ENCODE measurements around the gene BRAF.
"Not testable (repeated sequence)": the region's sequence is repeated elsewhere in the genome, so short reads cannot be mapped to it uniquely, and the experiment has no call there.

Gene BRAF

DNA sequence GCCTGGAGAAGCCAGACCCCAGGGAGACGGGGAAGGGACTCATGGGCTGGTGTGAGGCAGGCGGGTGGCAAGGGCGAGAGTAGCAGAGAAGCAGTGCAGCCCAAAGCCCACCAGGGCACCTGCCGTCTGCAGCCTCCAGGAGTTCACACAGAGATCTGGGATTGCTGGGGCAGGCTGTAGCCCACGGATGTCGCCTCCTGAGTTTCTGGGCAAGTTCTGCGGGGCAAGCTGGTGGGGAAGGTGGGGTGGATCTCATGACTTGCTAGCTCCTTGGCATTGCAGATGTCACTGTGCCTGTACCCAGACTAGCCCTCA lies 246.0 kb downstream of the BRAF start:
- Histone ChIP-seq H3K4me1 (ENCODE audit: control insufficient read depth in 1 of 2, insufficient read depth in 1 of 2, low read depth in 1 of 2, low read length in 1 of 2) (peaks cover 9 to 17% of the 10 kb centered on the region in 2 experiments), H3K4me3 (ENCODE audit: low read depth in 1 of 2, low read length in 1 of 2) (no peak overlapping the region), H3K27me3 (no peaks in the 10 kb centered on the region), H3K9me3 (no peaks in the 10 kb centered on the region), H3K27ac (no peak overlapping the region), H3K36me3 (peaks cover 29% of the 10 kb centered on the region)
- TF ChIP-seq, protein P1, sequence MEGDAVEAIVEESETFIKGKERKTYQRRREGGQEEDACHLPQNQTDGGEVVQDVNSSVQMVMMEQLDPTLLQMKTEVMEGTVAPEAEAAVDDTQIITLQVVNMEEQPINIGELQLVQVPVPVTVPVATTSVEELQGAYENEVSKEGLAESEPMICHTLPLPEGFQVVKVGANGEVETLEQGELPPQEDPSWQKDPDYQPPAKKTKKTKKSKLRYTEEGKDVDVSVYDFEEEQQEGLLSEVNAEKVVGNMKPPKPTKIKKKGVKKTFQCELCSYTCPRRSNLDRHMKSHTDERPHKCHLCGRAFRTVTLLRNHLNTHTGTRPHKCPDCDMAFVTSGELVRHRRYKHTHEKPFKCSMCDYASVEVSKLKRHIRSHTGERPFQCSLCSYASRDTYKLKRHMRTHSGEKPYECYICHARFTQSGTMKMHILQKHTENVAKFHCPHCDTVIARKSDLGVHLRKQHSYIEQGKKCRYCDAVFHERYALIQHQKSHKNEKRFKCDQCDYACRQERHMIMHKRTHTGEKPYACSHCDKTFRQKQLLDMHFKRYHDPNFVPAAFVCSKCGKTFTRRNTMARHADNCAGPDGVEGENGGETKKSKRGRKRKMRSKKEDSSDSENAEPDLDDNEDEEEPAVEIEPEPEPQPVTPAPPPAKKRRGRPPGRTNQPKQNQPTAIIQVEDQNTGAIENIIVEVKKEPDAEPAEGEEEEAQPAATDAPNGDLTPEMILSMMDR (IDR thresholded peaks at IDR 0.05), result no peak

DNA sequence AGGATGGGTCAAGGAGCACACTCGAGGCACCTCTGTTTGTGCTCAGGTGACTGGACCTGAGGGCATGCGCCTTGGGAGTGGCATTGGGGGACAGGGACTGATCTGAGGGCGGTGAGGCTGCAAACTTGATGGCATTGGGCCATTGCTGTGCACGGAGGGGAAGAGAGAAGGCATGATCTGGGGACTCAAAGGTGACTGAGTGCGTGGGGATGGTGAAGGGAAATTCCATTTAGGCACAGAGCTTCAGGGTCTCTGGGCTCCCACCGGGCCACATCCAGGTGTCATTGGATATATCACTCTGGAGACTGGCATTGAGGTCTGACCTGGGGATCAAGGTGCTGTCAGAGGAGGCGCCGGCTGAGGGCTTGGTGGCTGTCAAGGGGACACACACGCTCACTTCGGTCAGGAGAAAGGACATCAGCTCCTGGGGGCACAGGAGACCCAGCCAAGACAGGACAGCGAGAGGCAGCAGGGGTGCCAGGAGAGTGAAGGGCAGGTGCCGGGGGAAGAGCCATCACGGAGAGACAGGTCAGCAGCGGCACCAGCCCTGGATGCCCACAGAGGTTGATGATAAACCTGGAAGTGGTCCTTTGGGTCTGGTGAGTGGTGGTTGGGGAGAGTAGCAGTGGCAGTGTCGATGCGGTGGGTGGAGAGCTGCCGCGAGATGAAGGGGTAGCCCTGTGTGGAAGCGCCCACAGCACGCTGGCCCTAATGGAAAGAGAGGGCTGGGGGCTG lies 246.5 kb downstream of the BRAF start:
- H3K9me3 ChIP-seq, result no peaks in the 10 kb centered on the region
- H3K27me3 ChIP-seq, result no peaks in the 10 kb centered on the region
- TF ChIP-seq, protein P1 (IDR thresholded peaks at IDR 0.05), result no peak
- no peak overlapping the region for H3K4me3 ChIP-seq (ENCODE audit: low read depth in 1 of 2, low read length in 1 of 2)
- H3K4me1 ChIP-seq (ENCODE audit: control insufficient read depth in 1 of 2, insufficient read depth in 1 of 2, low read depth in 1 of 2, low read length in 1 of 2), result peaks cover 14 to 22% of the 10 kb centered on the region in 2 experiments
- no peak overlapping the region for H3K27ac ChIP-seq
- H3K36me3 ChIP-seq, result peaks cover 25% of the 10 kb centered on the region

DNA sequence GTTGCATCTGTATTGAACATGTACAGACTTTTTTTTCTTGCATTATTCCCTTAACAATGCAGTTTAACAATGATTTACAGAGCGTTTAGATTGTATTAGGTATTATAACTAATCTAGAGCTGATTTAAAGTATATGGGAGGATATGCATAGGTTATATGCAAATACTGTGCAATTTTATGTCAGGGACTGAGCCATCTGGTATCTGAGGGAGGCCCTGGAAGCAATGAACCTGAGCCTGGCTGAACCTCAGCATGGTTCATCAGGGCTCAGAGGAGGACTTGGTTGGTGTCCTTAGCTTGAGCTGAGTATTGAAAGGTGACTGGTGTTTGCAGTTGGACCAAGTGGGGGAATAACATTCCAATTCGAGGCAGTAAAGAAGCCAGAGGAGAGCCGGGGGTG lies 247.2 kb downstream of the BRAF start:
- H3K27ac ChIP-seq, result no peak overlapping the region
- H3K4me1 ChIP-seq (ENCODE audit: control insufficient read depth in 1 of 2, insufficient read depth in 1 of 2, low read depth in 1 of 2, low read length in 1 of 2), result peaks cover 16 to 24% of the 10 kb centered on the region in 2 experiments
- no peaks in the 10 kb centered on the region for H3K27me3 ChIP-seq
- peaks cover 25% of the 10 kb centered on the region for H3K36me3 ChIP-seq
- TF ChIP-seq, protein P1 (IDR thresholded peaks at IDR 0.05), result no peak
- H3K4me3 ChIP-seq (ENCODE audit: low read depth in 1 of 2, low read length in 1 of 2), result no peak overlapping the region
- H3K9me3 ChIP-seq, result no peaks in the 10 kb centered on the region

DNA sequence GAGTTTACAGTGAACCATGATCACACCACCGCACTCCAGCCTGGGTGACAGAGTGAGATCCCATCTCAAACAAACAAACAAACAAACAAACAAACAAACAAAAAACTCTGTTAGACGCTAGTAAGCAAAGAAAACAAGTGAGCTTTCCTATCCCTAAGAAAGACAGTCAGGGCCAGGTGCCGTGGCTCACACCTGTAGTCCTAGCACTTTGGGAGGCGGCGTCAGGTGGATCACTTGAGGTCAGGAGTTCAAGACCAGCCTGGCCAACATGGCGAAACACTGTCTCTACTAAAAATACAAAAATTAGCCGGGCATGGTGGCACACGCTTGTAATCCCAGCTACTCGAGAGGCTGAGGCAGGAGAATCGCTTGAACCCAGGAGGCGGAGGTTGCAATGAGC lies 247.8 kb downstream of the BRAF start:
- H3K27me3 ChIP-seq, H3K27ac ChIP-seq: not testable (repeated sequence)

DNA sequence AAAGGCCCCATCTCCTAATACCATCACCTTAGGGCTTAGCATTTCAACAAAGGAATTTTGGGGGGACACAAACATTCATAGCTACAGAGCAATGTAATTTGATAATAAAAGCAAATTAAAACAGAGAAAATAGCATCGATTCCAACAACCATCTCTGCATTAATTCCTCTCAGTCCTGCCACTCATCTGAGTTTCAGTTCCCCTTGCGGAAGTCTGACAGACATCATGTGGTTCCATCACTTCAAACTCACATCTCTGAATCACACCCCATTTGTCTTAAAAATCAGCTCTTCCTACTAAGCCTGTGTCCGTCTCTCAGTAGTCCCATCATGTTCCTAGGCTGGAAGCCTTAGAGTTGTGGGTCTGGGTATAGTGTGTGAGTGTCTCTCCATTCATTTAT lies 248.4 kb downstream of the BRAF start:
- H3K4me3 ChIP-seq (ENCODE audit: low read depth in 1 of 2, low read length in 1 of 2), result no peak overlapping the region
- H3K9me3 ChIP-seq, result no peaks in the 10 kb centered on the region
- peaks cover 17% of the 10 kb centered on the region for H3K36me3 ChIP-seq
- no peak overlapping the region for H3K27ac ChIP-seq
- TF ChIP-seq, protein P1 (IDR thresholded peaks at IDR 0.05), result no peak
- no peaks in the 10 kb centered on the region for H3K27me3 ChIP-seq
- H3K4me1 ChIP-seq (ENCODE audit: control insufficient read depth in 1 of 2, insufficient read depth in 1 of 2, low read depth in 1 of 2, low read length in 1 of 2), result peaks cover 19 to 29% of the 10 kb centered on the region in 2 experiments

More for the DNA sequence above, 247.8 kb downstream of the BRAF start:
- H3K36me3 ChIP-seq, result peaks cover 22% of the 10 kb centered on the region
- H3K9me3 ChIP-seq; H3K4me3 ChIP-seq (ENCODE audit: low read depth in 1 of 2, low read length in 1 of 2): not testable (repeated sequence)
- peaks cover 19 to 29% of the 10 kb centered on the region in 2 experiments for H3K4me1 ChIP-seq (ENCODE audit: control insufficient read depth in 1 of 2, insufficient read depth in 1 of 2, low read depth in 1 of 2, low read length in 1 of 2)

DNA sequence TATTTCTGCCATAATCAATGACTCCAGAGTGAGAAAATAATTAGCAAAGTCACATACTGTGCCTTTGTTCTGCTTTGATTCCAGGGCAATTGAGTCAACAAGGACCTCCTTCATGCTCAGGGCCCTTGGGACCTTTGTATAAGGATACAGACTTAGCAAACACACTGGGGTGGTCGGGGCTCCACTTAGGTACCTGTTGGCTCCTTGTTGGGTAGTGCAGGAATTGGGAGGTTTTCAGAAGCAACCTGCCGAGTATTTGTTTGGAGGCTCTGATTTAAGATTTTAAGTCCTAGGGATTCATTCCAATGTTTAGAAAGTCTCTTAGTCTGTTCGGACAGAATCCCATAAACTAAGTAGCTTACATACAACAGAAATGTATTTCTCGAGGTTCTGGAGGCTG lies 249.0 kb downstream of the BRAF start:
- H3K4me1 ChIP-seq (ENCODE audit: control insufficient read depth in 1 of 2, insufficient read depth in 1 of 2, low read depth in 1 of 2, low read length in 1 of 2), result peaks cover 19 to 29% of the 10 kb centered on the region in 2 experiments
- H3K27ac ChIP-seq, result no peak overlapping the region
- peaks cover 13% of the 10 kb centered on the region for H3K36me3 ChIP-seq
- no peaks in the 10 kb centered on the region for H3K27me3 ChIP-seq
- TF ChIP-seq, protein P1 (IDR thresholded peaks at IDR 0.05), result no peak
- H3K4me3 ChIP-seq (ENCODE audit: low read depth in 1 of 2, low read length in 1 of 2), result no peak overlapping the region
- H3K9me3 ChIP-seq, result no peaks in the 10 kb centered on the region
